Neural cell (in vitro differentiated cells): Measurements from ENCODE around the gene MICA.
"Not testable (repeated sequence)": the region's sequence is repeated elsewhere in the genome, so short reads cannot be mapped to it uniquely, and the experiment has no call there.

Experiments used
- CTCF ChIP-seq: fragments of 450-650 bp; IDR thresholded peaks from 2 replicates; pipeline ENCODE4 v1.5.1; 2014; ENCODE audit warnings: antibody characterized with exemption, mild to moderate bottlenecking, moderate library complexity; ENCODE audit not compliant: poor library complexity, severe bottlenecking
- EZH2 ChIP-seq: fragments of 200-600, 300-800 bp; shearing (Covaris generic), sonication (generic); IDR thresholded peaks from 2 replicates; pipeline ENCODE4 v1.6.1; 2014; ENCODE audit warnings: antibody characterized with exemption, low read length, borderline replicate concordance, mild to moderate bottlenecking; ENCODE audit not compliant: insufficient read depth, poor library complexity, severe bottlenecking
- POLR2AphosphoS5 ChIP-seq: IDR thresholded peaks from 2 replicates; pipeline ENCODE4 v1.6.1; 2012
- RAD21 ChIP-seq: fragments of 450-650 bp; conservative IDR thresholded peaks from 2 replicates; pipeline ENCODE4 v1.6.1; 2014; ENCODE audit warnings: antibody characterized with exemption, mild to moderate bottlenecking, moderate library complexity
- REST ChIP-seq: IDR thresholded peaks from 2 replicates; pipeline ENCODE4 v1.6.1; 2012; ENCODE audit warnings: borderline replicate concordance

- not testable (repeated sequence) for TF ChIP-seq REST, RAD21, CTCF, POLR2AphosphoS5, EZH2
These were observed 56.5 kb downstream of the MICA start for GRCh38 chr6:31459864-31460263.
